LNCAP (cell line): Measurements from ENCODE around the gene NGB.

ENCODE experiments used
- CTCF ChIP-seq: fragments of 450-650 bp; IDR thresholded peaks from 2 replicates; pipeline ENCODE4 v1.5.1; 2017; ENCODE audit warnings: mild to moderate bottlenecking

Gene NGB, protein sequence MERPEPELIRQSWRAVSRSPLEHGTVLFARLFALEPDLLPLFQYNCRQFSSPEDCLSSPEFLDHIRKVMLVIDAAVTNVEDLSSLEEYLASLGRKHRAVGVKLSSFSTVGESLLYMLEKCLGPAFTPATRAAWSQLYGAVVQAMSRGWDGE

DNA sequence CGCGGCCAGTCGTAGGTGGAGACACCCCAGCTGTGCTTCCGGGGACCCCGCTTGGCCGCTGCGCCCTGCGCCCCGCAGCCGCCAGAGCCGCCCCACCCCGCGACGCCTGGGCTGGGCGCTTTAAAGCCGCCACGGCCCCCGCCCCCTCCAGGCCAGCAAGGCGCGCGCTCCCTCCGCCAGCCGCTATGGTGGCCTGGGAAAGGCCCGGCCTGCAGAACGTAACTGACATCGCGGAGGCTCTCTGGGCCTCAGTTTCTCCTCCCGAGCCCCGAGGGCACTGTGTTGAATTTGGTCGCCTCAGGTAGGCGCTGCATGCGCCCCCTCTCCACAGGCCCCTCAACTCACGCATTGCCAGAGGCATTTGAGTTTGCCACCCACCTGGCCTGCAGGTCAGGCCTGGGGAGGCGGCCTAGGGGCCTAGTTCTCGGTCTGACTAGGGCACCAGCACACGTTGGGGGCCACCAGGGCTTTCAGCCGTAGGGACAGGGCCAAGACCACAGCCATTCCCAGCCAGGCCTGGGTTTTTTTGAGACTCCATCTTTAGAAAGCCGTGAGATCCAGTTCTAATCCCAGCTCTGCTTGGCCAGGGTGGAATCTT lies at the start of gene NGB:
Gene NGB, minus strand, starts transcription at position 94 of the 598 bp plus-strand sequence. CDS start 269 bp downstream, outside the sequence.
- TF ChIP-seq CTCF = no peak

DNA sequence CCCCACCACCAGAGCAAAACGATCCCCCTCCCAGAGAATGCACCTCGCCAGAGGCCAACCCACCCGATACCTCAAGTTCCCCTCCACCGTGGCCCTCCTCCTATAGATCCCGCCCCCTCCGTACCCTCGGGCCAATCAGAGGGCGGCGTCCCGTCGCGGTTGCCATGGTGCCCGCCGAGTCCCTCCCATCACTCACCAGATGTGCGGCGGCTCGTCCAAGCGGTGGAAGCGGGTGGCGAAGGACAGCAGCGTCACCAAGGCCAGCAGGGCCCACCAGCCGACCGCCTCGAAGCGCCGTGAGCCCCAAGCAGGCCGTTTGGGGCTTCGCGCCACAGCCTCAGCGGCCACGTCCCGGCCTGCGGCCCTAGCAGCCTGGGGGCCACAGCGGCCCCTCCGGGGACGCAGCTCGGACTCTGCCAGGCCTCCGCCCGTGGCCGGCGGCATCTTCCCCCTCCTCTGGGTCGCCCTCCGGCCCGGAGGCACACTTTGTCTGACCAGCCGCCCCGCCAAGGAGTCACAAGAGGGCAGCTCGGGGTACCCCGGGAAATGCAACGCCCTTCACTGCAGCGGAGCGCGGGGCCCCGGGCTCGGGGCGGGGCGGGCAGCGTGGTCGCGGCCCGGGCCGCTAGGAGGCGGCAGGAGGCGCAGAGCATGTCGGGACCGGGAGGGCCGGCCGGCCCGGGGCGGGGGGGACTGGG lies 49.4 kb upstream of the NGB start, which contains the start of gene POMT2:
Gene POMT2, minus strand, starts transcription at position 646 of the 698 bp plus-strand sequence. Its CDS starts 202 bp downstream, at position 444.
- peak; percentile 42; the same call in 1 of the 2 replicates for TF ChIP-seq CTCF

GRCh38 chr14:77319422-77319821 lies 48.4 kb upstream of the NGB start:
- no peak for TF ChIP-seq CTCF

DNA sequence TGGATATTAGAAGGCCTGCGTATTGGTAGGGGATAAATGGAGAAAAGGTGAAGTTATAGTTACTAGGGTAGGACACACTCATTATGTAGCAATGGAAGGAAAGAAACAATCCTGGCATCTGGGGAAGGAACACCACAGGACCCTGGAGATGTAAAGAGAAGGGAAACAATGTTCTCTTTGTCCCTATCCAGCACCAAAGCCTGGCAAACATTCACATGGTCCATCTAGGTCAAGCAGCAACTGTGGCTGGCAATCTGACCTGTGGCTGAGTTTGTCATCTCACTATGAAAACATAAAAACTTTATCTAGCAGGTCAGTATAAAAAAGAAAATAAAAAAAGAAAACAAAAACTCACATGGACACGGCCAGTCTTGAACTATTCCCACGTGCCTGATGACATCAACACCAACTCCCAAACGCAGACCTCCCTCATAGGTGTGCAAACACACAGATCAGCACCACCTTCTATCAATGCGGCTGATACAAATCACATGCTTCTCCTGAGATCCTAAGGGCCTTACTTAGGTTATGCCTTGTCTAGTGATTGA lies 47.1 kb upstream of the NGB start:
- TF ChIP-seq CTCF = no peak

DNA sequence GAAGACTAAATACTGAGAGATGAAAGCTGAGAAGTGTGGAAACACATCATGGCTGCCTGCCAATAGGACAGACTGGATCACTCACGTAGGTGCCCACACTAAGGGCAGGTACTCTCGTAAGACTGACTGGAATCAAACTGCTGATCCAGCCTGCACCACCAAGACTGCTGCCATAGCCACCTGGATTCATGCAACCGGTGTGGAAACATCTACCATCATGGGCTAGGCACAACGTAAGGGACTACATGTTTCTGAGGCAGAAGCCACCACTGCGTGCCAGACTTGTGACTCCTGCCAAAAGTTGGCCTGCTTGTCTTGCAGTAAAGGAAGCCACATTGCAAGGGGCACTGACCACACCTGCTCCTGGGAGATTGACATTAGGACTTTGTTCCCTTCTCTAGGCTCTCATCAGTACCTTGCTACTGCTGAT lies 45.9 kb upstream of the NGB start:
- TF ChIP-seq CTCF = no peak

DNA sequence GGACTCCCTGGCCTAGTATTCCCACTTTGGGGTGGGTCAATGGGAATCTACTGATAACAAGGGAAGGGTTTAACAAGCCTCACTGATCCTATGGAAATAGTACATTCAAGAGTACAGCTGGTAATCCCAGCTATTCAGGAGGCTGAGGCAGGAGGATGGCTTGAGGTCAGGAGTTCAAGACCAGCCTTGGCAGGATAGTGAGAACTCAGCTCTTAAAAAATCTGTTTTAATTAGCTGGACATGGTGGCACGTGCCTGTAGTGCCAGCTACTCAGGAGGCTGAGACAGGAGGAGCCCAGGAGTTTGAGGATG lies 45.1 kb upstream of the NGB start:
- TF ChIP-seq CTCF = peak; percentile 1; the same call in 1 of the 2 replicates

GRCh38 chr14:77314539-77315457 lies 43.8 kb upstream of the NGB start:
- no peak for TF ChIP-seq CTCF
